DMS79 treated with DMSO at 0.1 percent for 48 hours (cell line): ENCODE measurements around the gene PCIF1.
"Not testable (repeated sequence)": the region's sequence is repeated elsewhere in the genome, so short reads cannot be mapped to it uniquely, and the experiment has no call there.

ENCODE experiments used
- DNase-seq: peaks from one replicate; lab custom pipeline; 2025; lab: John Stamatoyannopoulos, UW

Gene PCIF1

DNA sequence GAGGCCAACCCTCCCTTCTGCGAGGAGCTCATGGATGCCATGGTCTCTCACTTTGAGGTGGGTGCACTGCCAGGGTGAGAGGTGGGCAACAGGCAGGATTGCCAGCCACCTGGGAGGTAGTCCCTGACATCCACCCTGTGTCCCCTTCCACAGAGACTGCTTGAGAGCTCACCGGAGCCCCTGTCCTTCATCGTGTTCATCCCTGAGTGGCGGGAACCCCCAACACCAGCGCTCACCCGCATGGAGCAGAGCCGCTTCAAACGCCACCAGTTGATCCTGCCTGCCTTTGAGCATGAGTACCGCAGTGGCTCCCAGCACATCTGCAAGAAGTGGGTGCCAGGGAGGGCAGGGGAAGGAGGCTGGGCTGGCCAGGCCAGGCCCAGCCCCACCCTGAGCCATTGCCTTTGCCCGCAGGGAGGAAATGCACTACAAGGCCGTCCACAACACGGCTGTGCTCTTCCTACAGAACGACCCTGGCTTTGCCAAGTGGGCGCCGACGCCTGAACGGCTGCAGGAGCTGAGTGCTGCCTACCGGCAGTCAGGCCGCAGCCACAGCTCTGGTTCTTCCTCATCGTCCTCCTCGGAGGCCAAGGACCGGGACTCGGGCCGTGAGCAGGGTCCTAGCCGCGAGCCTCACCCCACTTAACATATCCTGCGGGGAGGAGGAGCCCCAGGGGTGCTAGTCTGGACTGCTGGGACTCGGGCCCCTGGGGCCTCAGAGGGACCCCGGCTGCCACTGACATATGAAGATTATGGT is 12.8 kb downstream of the PCIF1 start:
- DNase-seq, result no peak

DNA sequence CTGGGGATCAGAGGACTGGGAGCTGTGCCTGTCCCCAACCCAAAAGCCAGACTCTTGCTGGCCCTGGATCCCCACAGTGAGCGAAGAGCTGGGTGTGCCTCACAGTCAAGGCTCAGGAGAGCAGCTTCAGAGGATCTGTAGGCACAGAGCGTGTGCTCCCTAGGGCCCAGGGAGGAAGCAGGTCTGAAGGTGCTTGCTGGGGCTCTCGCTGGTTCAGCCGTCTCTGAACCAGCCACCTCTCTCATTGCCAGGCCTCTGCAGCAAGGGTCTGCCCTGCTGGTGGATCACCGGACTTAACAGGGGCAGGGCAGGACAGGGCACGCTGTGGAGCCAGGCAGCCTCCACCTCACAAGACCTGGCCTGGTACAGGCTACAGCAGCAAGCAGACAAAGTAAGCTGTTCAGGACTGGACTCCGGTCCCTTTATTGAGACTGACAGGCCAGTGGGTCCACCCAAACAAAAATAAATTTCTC is 13.8 kb downstream of the PCIF1 start:
- DNase-seq, result no peak

DNA sequence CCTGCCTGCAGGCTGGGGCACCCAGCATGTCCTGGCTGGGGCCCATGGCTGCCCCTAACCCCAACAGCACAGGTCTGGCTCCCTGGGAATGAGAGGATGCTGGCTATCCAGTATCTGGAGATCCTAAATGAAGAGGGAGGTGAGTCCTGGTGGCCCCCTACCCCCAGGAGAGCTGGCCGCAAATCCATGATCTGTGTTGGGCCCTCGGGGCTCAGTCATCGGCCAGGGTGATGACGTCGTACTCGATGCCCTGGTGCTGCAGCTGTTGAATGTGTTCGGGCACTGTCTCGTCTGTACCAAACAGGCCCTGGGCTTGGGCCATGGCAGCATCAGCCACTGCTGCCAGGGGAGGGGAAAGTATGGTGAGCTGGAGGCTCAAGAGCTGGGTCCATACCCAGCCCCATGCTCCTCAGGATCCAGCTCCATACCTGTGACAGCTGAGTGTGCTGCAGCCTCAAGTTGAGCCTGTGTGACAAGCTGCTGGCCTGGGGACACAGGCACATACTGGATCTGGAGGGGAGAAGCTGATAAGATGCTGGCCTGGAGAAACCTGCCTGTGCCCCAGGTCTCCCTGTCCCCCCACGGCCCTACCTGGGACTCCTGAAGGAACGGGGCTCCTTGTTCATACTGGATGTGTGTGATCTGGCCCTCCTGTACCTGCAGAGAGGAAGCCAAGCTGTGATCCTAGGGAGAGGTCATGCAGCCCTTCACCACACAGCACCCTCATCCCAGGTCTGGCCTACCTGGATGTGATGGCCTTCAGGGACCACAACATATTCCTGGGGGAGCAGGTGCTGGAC is 14.5 kb downstream of the PCIF1 start:
- no peak for DNase-seq

DNA sequence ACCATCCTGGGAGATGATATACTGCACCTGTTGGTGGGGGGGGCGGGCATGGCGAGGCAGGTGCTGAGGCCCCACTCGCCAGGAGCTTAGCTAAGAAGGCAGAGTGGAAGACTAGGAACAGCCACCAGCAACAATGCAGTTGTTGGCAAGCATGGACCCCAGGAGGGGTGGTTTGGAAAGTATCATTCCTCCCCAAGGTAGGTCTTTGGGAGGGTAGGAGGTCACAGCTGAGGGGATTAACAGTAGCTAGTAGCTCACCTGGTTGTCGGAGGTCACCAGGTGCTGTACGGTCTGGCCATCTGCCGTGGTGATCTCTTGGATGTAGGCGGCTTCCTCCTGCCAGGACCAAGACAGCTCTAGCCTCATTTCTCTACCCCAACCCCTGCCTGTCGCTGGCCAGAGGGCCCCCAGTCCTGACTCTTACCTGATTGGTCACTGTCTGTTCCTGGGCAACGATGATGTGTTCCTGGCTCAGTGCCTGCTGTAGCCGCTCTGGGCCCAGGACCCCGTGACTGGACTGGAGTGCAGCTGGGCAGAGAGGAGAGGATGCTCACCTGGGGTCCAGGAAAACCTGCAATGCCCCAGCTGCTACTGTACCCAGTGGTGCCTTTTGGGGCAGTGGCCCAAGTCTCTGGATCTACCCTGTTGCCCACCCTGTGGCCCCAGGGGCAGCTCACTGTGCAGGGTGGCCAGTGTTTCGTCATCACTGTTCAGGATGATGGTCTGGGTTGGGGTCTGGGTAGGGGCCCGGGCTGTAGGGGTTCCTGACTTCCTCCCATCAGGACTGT is 15.3 kb downstream of the PCIF1 start:
- DNase-seq, result no peak

DNA sequence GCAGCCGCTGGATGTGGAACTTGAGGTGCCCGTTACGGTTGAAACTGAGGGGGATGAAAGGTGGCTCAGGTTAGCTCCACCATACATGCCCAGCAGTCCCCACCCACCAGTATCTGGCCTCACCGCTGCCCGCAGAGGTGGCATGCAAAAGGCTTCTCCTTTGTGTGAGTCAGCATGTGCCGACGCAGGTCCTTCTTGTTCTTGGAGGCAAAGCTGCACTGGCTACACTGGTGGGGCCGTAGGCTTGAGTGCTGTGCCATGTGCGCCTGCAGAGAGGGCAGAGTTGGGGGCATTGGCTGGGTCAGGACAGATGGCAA is 15.8 kb downstream of the PCIF1 start:
- no peak for DNase-seq

DNA sequence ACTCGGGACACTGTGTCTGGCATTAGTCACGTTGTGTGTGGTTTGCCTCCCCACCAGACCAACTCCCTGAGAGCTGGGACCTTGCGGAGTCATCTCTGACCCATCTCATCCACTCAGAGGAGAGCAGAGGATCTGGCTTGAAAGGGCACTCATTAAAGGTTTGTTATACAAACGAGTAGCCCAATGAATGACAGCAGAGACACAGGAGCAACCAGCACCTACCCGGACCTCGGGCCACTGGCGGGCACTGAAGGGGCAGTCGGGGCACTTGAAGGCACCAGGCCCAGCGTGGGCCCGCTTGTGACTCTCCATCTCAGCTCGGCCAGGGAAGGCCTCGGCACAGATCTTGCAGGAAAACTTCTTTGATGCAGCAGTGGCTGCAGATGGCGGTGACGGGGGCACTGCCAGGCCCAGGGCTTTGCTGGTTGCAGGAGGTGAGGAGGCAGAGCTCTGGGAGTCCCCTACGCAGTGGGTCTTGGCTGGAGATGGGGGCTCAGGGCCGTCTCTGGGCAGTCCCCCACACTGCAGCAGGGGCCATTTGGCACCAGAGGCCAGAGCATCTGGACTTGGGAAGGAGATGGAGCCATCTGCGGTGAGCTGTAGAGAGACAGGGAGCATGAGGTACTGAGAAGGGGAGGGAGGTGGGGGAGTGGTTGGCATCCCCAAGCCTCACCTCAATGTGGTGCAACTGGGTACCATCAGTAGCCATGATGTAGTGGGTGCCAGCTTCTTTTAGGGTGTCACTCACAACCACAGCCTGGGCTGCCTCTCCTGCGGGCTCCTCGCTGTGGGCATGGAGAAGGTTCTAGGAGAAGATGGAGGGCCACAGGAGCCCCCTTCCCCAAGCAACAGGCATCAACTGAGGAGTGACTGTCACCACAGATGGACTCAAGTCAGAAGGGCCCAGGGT is 17.7 kb downstream of the PCIF1 start:
- DNase-seq, result no peak

DNA sequence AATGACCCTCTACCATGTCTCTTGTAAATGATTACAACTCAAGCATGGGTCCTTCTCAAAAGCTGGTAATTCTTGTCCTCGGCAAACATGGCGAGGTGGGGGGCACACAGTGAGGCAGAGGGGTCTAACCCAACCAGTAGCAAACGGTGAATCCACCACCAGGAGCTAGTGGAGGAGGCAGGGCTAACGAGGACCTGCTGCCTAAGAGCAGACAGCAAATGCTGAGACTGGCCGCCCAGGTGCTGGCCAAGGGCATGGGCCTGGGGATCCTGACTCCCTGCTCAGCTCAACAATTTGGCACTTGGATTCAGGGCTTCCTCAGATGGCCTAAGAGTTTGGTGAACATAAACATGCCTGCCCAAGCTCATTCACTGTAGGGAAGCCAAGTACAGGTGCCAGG is 18.4 kb downstream of the PCIF1 start:
- no peak for DNase-seq

DNA sequence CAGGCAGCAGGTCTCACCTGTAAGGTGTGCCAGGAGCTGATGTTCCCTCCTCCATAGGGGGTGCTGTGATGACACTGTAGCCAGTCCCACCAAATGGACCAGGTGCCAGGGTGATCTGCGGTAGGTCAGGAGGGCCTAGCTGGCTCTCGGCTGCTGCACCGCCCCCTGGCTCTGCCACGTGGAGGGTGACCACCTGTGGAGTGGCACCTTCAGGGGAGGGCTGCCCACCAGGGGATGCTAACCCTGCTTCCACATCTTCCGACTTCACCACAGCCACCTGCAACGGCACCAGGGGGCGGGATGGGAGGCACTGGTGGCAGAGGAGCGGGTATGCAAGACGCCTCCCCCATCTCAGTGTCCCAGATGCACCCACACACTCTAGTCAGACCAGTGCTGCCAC is 19.2 kb downstream of the PCIF1 start:
- DNase-seq, result no peak

GRCh38 chr20:45956326-45956725 is 21.8 kb downstream of the PCIF1 start:
- not testable (repeated sequence) for DNase-seq

DNA sequence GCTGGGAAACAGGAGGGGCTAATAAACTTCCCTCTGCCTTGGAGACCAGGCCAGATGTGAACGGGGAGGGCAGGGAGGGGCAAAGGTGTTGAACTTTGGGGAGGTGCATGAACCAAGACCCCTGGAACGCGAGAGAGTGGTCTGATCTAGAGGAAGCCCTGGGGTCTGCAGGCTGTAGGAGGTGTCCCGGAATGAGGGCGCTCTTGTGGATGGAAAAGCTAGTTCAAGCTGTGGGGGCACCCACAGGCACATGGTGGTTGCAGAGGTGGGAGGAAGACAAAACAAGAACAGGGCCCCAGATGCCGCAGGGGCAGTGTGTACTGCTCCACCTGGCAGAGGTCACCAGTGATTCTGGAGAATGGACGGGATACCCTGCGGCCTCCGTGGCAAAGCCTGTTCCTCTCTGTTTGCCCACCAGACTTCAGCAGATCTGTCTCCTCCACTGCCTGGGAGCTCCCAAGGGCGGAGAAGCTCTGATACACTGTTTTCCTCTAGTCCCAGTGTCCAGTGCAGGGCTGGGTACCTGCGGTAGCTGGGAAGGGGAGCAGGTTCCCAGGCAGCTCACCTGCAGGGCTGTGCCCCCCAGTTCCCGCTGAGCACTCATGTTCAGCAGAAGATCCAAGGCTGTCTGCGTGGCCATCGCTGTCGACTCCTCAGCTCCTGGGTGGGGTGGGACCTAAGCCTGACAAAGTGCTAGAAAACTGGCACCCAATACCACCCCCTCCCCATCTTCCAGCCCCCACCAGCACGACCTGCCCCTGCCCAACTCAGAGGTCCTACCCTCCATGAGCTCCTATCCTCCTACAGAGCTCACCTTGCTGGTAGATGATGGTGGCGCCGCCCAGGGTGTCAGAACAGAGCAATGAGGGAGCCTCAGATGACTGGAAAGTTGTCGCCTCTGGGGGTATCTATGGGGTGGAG is 22.8 kb downstream of the PCIF1 start:
- DNase-seq, result no peak

DNA sequence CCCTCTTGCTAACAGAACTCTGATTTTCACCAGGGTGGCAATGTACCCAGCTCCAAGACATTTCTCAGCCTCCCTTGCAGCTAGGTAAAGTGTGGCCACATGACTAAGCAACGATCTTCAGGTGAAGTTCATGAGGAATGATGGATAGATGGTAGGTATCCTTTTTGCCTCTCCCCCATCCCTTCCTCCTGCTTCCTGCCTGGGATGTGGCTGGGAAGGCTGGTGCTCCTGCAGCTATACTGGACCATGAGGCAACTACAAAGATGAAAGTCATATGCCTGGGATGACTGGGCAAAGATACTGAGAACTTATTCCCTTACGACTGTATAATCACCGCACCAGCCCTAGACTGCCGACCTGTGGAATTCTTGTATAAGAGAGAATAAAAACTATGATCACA is 24.1 kb downstream of the PCIF1 start:
- DNase-seq, result no peak

DNA sequence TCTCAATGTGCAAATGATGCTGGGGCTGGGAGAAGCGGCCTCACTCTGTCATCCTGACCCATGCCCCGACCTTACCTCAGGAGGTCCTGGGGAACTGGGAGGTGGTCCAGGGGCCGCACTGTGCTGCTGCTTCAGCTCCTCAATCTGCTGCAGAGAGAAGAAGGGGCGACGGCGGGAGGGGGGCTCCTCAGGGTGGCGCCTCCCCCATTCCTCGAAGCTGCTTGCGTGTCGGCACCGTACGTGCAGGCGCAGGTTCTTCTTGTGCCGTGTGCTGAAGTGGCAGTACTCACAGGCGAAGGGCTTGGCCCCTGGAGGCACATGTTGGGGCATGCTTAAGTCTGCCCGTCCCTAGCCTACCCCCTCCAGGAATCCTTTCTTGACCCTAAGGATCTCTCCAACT is 24.6 kb downstream of the PCIF1 start:
- no peak for DNase-seq

DNA sequence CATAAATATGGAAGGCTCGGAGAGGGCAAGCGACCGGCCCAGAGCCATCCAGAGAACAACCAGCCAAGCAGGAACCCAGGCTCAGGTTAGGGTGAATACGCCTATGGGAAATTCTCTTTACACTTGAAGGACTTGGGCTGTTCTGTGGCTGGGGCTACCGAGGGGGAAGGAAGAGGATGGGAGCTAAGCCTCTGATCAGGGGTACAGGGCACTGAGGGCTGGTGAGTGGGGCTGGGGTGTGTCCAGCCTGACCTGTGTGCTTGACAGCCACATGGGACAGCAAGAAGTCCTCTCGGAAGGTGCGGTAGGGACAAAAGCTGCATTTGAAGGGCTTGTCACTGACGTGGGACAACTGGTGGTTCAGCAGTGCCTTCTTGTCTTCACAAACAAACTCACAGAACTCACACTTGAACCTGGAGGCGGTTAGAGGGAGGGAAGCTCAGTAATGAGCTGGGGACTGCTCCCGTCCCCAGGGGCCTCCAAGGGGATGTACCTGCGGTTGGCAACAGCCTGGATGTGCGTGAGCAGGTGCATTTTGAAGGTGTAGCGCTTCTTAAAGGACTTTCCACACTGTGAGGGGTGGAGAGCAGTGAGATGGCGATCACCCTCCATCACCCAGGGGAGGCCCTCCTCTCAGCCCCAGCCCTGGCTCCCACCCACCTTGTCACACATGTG is 25.6 kb downstream of the PCIF1 start:
- DNase-seq, result no peak

- DNase-seq, result no peak
Observed at GRCh38 chr20:45962031-45962755, 27.7 kb downstream of the PCIF1 start.

DNA sequence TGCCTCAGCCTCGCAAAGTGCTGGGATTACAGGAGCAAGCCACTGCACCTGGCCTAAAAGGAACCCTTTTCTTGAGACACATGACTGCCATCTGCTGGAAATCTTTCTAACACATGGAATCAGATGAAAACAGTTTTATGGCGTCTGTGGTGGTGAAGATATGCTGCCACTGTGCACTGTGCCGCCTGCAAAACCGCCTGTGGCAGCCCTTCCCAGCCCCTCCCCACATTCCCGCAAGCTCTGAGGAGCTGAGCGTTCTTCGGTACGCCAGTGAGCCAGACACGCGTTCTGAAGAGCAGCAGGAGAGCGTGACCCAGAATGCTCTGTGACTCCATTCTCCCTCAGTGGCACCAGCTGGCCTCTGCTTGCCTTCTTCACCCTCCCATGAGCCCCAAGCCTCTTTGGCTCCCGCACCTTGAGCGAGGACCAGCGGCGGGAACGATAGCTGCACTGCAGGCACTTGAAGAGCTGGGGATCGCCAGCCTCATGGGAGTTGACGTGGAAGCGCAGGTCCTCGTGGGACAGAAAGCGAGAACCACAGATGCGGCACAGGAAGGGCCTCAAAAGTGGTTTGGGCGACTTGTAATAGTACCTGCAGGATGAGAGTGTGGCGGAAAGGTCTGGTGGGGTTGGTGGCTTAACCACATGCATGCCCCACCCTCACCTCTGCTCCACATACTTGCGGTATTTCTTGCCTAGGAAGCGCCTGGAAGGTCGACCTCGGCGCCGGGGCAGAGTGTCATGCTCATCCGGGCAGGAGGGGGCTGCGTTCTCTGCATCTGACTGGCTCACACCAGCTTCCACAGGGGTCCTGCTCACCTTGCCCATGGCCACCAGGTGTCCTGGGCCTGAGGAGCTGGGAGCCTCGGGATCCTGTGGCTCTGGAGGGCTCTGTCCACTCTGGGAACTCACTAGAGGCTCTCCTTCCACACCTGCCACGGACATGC is 28.8 kb downstream of the PCIF1 start:
- peak; percentile 1 for DNase-seq

GRCh38 chr20:45964006-45964400 is 29.5 kb downstream of the PCIF1 start:
- DNase-seq, result no peak

DNA sequence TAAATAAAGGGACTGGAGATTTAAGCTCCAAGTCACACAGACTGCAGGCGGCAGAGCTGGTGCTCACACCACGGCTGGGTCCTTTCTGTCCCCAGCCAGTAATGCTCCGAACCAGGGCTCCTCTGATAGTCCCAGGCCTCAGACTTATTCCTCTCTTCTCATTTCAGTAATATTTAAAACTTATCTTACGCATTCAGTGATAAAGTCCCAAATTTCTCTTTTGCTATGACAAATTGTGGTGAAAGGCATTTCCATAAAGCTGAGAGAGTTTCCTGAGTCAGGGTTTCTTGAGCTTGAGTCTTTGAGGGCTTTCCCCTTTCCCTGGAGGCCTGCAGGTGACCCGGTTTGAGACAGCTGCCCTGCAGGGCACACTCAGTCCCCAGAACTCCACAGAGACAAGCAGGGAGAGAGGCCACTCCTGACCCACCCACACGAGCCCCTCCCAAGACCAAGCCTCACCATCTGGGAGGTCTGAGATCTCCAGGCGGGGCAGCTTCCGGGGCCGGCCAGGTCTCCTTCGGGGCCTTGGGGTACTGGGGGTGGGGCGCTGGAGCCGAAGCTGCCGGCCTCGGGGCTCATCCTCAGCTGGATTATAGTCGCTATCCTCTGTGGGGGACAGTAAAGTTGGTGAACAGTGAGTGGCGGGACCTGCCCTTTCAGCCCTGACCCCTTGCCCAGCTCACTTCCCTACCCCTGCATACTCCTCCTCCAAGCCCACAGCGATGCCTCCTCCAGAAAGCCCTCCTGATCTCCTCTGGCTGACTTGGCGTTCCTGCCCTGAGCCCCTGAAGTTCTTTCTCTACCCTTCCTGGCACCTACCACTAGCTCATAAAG is 30.9 kb downstream of the PCIF1 start:
- no peak for DNase-seq
